Tibial nerve (tissue), 3 donors: ENCODE data around the gene TPCN1.

ENCODE experiments used
- CTCF ChIP-seq, 5 experiments: fragments of 200-600 bp in 3 of 5; fragments of 450-650 bp in 2 of 5; sonication (generic) in 3 of 5; IDR thresholded peaks; one replicate each; pipeline ENCODE4 v1.5.1; 2016 to 2019; ENCODE audit warnings: antibody characterized with exemption in 5 of 5, mild to moderate bottlenecking in 3 of 5, moderate library complexity in 2 of 5
- POLR2A ChIP-seq, 2 donors: fragments of 450-650 bp; IDR thresholded peaks; one replicate each; pipeline ENCODE4 v1.6.1; 2017; ENCODE audit warnings: antibody characterized with exemption in 2 of 2, mild to moderate bottlenecking in 2 of 2, moderate library complexity in 2 of 2

GRCh38 chr12:113291586-113291985 lies 70.3 kb downstream of the TPCN1 start:
- TF ChIP-seq CTCF (IDR thresholded peaks at IDR 0.05) (no peak), POLR2A (IDR thresholded peaks at IDR 0.05) (no peak)
